Mesendoderm (in vitro differentiated cells): Measurements from ENCODE around the gene RHBDL1.
A peak's percentile ranks its signal among the peaks of the same experiment; 100 is the strongest.

Experiments used
- DNase-seq: peaks from one replicate; pipeline ENCODE4 v3.0.0; 2013
- H2AK5ac ChIP-seq: 2 replicates; pipeline ENCODE4 v1.6.1; 2013; ENCODE audit warnings: low read length, inconsistent platforms
- H2BK120ac ChIP-seq: 2 replicates; pipeline ENCODE4 v1.6.1; 2013; ENCODE audit warnings: low read depth, mild to moderate bottlenecking, low read length, moderate library complexity, mixed read lengths
- H2BK15ac ChIP-seq: replicated peaks from 2 replicates; pipeline ENCODE4 v1.6.1; 2013; ENCODE audit warnings: low read depth, mild to moderate bottlenecking, moderate library complexity
- H2BK5ac ChIP-seq: 2 replicates; pipeline ENCODE4 v1.6.1; 2013; ENCODE audit warnings: low read length, inconsistent platforms
- H3K18ac ChIP-seq: 2 replicates; pipeline ENCODE4 v1.6.1; 2013; ENCODE audit warnings: mild to moderate bottlenecking, low read length, mixed read lengths
- H3K23ac ChIP-seq: one replicate; pipeline ENCODE4 v1.6.1; 2013; ENCODE audit warnings: low read length
- H3K27ac ChIP-seq: 2 replicates; pipeline ENCODE4 v1.5.1; 2013; ENCODE audit warnings: low read depth, mild to moderate bottlenecking, inconsistent platforms, low read length, moderate library complexity
- H3K27me3 ChIP-seq: 2 replicates; pipeline ENCODE4 v1.6.1; 2013; ENCODE audit warnings: low read length, control low read depth, mild to moderate bottlenecking, inconsistent platforms; ENCODE audit not compliant: insufficient read depth, poor library complexity
- H3K36me3 ChIP-seq: 2 replicates; pipeline ENCODE4 v1.6.1; 2013; ENCODE audit warnings: low read length, inconsistent platforms; ENCODE audit not compliant: control insufficient read depth, insufficient read depth
- H3K4ac ChIP-seq: one replicate; pipeline ENCODE4 v1.6.1; 2013; ENCODE audit warnings: low read depth, mild to moderate bottlenecking, low read length, moderate library complexity
- H3K4me1 ChIP-seq: 2 replicates; pipeline ENCODE4 v1.6.1; 2013; ENCODE audit warnings: low read depth, low read length, inconsistent platforms; ENCODE audit not compliant: control insufficient read depth
- H3K4me2 ChIP-seq: 2 replicates; pipeline ENCODE4 v1.6.1; 2013; ENCODE audit warnings: low read length
- H3K4me3 ChIP-seq: 2 replicates; pipeline ENCODE4 v1.5.1; 2013; ENCODE audit warnings: mild to moderate bottlenecking, low read length
- H3K56ac ChIP-seq: one replicate; pipeline ENCODE4 v1.6.1; 2013; ENCODE audit warnings: low read length
- H3K79me1 ChIP-seq: 2 replicates; pipeline ENCODE4 v1.6.1; 2013; ENCODE audit warnings: low read length, inconsistent platforms
- H3K79me2 ChIP-seq: 2 replicates; pipeline ENCODE4 v1.6.1; 2013; ENCODE audit warnings: mild to moderate bottlenecking, low read length; ENCODE audit not compliant: control insufficient read depth, insufficient read depth
- H3K9ac ChIP-seq: 2 replicates; pipeline ENCODE4 v1.6.1; 2013; ENCODE audit warnings: low read length, inconsistent platforms
- H4K5ac ChIP-seq: one replicate; pipeline ENCODE4 v1.6.1; 2013; ENCODE audit warnings: low read length
- H4K8ac ChIP-seq: one replicate; pipeline ENCODE4 v1.6.1; 2013; ENCODE audit warnings: low read depth, mild to moderate bottlenecking, control low read depth, low read length, moderate library complexity
- WGBS: extraction: QIAGEN DNeasy Blood & Tissue Kit; methylation state at CpG from one replicate; pipeline ENCODE4 v1.1.7; 2013; ENCODE audit warnings: low lambda C conversion rate, missing lambda C conversion rate; ENCODE audit not compliant: insufficient coverage; ENCODE audit errors: extremely low coverage; 5-methylcytosine and 5-hydroxymethylcytosine counted together

RHBDL1 gene

GRCh38 chr16:719815-720446 lies 44.5 kb downstream of the RHBDL1 start:
- no CpG with 5 or more reads among the region's 16 CpGs for WGBS
- Histone ChIP-seq H2BK120ac (no peak overlapping the region), H3K23ac (no peak overlapping the region), H3K27ac (no peak overlapping the region), H3K4me1 (peaks cover 4% of the 10 kb centered on the region), H3K79me2 (no peaks in the 10 kb centered on the region), H3K4me2 (peak overlapping the region; percentile 92), H4K5ac (no peak overlapping the region), H3K27me3 (peaks cover 7% of the 10 kb centered on the region), H3K79me1 (no peaks in the 10 kb centered on the region), H2BK5ac (no peak overlapping the region), H3K9ac (peak overlapping the region; percentile 95), H4K8ac (no peak overlapping the region), H3K4ac (no peak overlapping the region), H3K36me3 (no peaks in the 10 kb centered on the region), H2AK5ac (no peak overlapping the region), H3K56ac (peak overlapping the region; percentile 98), H3K4me3 (no peak overlapping the region), H3K18ac (no peak overlapping the region), H2BK15ac (no peak overlapping the region)
- DNase-seq: no peak

- Histone ChIP-seq H2BK5ac (peak overlapping the region; percentile 89), H2BK120ac (no peak overlapping the region), H3K79me2 (no peaks in the 10 kb centered on the region), H3K4me2 (peak overlapping the region; percentile 92), H4K5ac (no peak overlapping the region), H3K18ac (peak overlapping the region; percentile 35), H3K4me1 (peaks cover 4% of the 10 kb centered on the region), H3K4me3 (peak overlapping the region; percentile 65), H3K79me1 (no peaks in the 10 kb centered on the region), H3K56ac (peak overlapping the region; percentile 98), H3K27ac (peak overlapping the region; percentile 80), H2AK5ac (no peak overlapping the region), H4K8ac (no peak overlapping the region), H3K9ac (peak overlapping the region; percentile 95), H3K36me3 (no peaks in the 10 kb centered on the region), H3K23ac (peak overlapping the region; percentile 66), H2BK15ac (no peak overlapping the region), H3K4ac (peak overlapping the region; percentile 50), H3K27me3 (peaks cover 4% of the 10 kb centered on the region)
- peak; percentile 83 for DNase-seq
- no CpG with 5 or more reads among the region's 38 CpGs for WGBS
Measured at GRCh38 chr16:720447-720989, 45.0 kb downstream of the RHBDL1 start.

- Histone ChIP-seq H3K4me1 (peaks cover 4% of the 10 kb centered on the region), H2BK15ac (no peak within 1 kb of the TSS), H3K4me2 (peak within 1 kb of the TSS; percentile 92), H3K27me3 (no peaks in the 10 kb centered on the region), H3K79me1 (no peaks in the 10 kb centered on the region), H4K8ac (no peak within 1 kb of the TSS), H2BK120ac (no peak within 1 kb of the TSS), H2AK5ac (no peak within 1 kb of the TSS), H3K79me2 (no peaks in the 10 kb centered on the region), H3K56ac (peak within 1 kb of the TSS; percentile 98), H3K36me3 (no peaks in the 10 kb centered on the region), H4K5ac (no peak within 1 kb of the TSS), H3K27ac (peak within 1 kb of the TSS; percentile 80), H2BK5ac (peak within 1 kb of the TSS; percentile 89), H3K4me3 (peak within 1 kb of the TSS; percentile 65), H3K4ac (peak within 1 kb of the TSS; percentile 50), H3K23ac (peak within 1 kb of the TSS; percentile 66), H3K18ac (peak within 1 kb of the TSS; percentile 54), H3K9ac (peak within 1 kb of the TSS; percentile 95)
- no CpG with 5 or more reads among the region's 106 CpGs for WGBS
- DNase-seq: peak; percentile 95
Measured at GRCh38 chr16:720990-721764, 45.7 kb downstream of the RHBDL1 start, which contains the start of gene ANTKMT. TSS of gene ANTKMT (plus strand) at chr16:721146. CDS start at chr16:721275, 129 bp downstream.

DNA sequence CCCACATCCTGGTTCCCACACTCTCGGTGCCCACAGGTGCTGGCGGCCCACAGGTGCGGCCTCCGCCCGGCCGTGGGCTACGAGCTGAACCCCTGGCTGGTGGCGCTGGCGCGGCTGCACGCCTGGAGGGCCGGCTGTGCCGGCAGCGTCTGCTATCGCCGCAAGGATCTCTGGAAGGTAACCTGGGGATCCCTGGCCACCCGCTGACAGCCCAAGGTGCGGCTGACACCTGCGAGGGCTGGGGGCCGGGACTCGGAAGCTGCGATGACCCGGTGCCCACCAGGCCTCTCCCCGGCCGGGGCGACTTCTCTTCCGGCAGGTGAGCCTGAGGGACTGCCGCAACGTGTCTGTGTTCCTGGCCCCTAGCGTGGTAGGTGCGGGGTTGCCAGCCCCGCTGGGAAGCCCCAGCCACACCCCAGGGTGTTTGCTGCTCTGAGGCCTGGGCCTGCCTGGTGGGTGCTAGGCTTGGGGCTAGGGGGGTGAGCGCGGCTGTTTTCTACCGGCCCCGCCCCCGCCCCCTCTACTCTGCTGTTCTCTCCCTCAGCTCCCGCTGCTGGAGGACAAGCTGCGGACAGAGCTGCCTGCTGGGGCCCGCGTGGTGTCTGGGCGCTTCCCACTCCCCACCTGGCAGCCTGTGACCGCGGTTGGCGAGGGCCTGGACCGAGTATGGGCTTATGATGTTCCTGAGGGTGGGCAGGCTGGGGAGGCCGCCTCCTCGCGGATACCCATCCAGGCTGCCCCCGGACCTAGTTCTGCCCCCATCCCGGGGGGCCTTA lies 46.5 kb downstream of the RHBDL1 start:
- no peak overlapping the region for H2BK5ac ChIP-seq
- no peak overlapping the region for H3K4me2 ChIP-seq
- no CpG with 5 or more reads among the region's 51 CpGs for WGBS
- no peaks in the 10 kb centered on the region for H3K79me2 ChIP-seq
- DNase-seq: no peak
- no peak overlapping the region for H2BK15ac ChIP-seq
- no peak overlapping the region for H4K5ac ChIP-seq
- H3K56ac ChIP-seq: peak overlapping the region; percentile 49
- no peaks in the 10 kb centered on the region for H3K27me3 ChIP-seq
- no peak overlapping the region for H2BK120ac ChIP-seq
- H3K18ac ChIP-seq: no peak overlapping the region
- no peak overlapping the region for H2AK5ac ChIP-seq
- no peaks in the 10 kb centered on the region for H3K36me3 ChIP-seq
- no peak overlapping the region for H3K23ac ChIP-seq
- H3K79me1 ChIP-seq: no peaks in the 10 kb centered on the region
- H3K4me3 ChIP-seq: no peak overlapping the region
- H3K4me1 ChIP-seq: peaks cover 4% of the 10 kb centered on the region
- H3K27ac ChIP-seq: no peak overlapping the region
- no peak overlapping the region for H3K4ac ChIP-seq
- no peak overlapping the region for H4K8ac ChIP-seq
- no peak overlapping the region for H3K9ac ChIP-seq

DNA sequence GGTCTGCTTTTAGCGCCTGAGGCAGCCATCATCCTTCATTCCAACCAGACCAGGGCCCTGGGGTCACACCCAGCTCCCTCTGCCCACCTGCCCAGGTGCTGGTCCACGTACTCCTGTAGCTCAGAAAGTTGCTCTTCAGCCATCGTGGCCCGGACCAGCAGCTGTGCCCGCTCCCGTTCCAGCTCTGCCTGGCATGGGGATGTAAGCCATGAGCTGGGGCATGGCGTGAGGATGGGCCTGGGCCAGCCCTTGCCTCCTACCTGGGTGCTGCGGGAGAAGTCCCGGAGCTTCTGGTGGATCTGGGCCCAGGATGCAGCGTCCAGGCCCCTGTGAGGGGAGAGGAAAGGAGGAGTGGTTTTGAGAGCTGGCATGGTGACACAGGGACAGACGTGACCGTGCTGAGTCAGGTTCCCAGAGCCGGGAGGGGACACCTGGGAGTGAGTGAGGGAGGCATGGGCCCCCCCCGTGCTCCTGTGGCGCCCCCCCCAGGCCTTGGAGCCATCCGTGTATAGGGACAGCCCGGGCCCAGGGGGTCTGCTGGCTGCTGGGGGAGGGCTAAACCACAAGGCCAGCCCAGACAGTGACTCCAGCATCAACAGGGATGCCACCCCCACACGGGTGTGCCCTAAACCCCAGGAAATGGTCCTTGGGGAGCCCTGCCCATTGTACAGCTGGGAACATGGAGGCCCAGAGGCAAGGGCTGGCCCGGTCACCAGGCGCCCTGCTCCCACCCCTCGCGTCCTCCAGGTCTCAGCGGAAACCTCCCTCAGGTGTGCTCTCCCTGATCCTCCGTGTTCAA lies 47.6 kb downstream of the RHBDL1 start:
- Histone ChIP-seq H3K4me2 (no peak overlapping the region), H3K4me3 (no peak overlapping the region), H2BK5ac (no peak overlapping the region), H3K27me3 (no peaks in the 10 kb centered on the region), H3K56ac (no peak overlapping the region), H3K79me2 (no peaks in the 10 kb centered on the region), H3K4ac (no peak overlapping the region), H3K36me3 (no peaks in the 10 kb centered on the region), H3K4me1 (peaks cover 4% of the 10 kb centered on the region), H3K23ac (no peak overlapping the region), H3K9ac (no peak overlapping the region), H3K79me1 (no peaks in the 10 kb centered on the region), H3K27ac (no peak overlapping the region), H4K8ac (no peak overlapping the region), H2BK15ac (no peak overlapping the region), H2AK5ac (no peak overlapping the region), H4K5ac (no peak overlapping the region), H2BK120ac (no peak overlapping the region), H3K18ac (no peak overlapping the region)
- DNase-seq: no peak
- WGBS: no CpG with 5 or more reads among the region's 24 CpGs
